ENCODE results near the gene BABAM2. TPM values are rescaled to one million over a fixed set of nuclear protein-coding genes. Genes with fewer than 3 reads are reported as not detected.

BABAM2 gene
- total and polyA plus RNA-seq, 9 of the 15 experiments (the other 6 are each of a cell fraction or from before 2014, with no cell fraction given), result 10.9 to 37.4 (median 25.6) TPM

GRCh38 chr2:28320009-28320365 lies 429.5 kb downstream of the BABAM2 start:
- POLR2A ChIA-PET, result interaction anchor here (0.7 kb wide), 1 partner anchor 129 kb away, joined by 3 read pairs; no protein-coding TSS in a partner anchor

More at GRCh38 chr2:28320009-28320365, 429.5 kb downstream of the BABAM2 start:
- Histone ChIP-seq H3K9me1 (ENCODE audit: control insufficient read depth, insufficient read depth, low read length) (no peaks in the 10 kb centered on the region), H4K20me1 (replicated peaks; ENCODE audit: control insufficient read depth, insufficient read depth, low read length) (no peaks in the 10 kb centered on the region), H3K4me3 (no peak overlapping the region), H3K27ac (ENCODE audit: extremely low read depth, low read depth, low read length) (no peak overlapping the region), H3K36me3 (ENCODE audit: control insufficient read depth, insufficient read depth, low read length) (no peaks in the 10 kb centered on the region), H2AFZ (ENCODE audit: low read depth, low read length) (no peak overlapping the region), H3K79me2 (ENCODE audit: control insufficient read depth, insufficient read depth, low read length) (no peaks in the 10 kb centered on the region), H3K4me2 (ENCODE audit: insufficient read depth, low read length) (no peak overlapping the region), H3K9ac (ENCODE audit: insufficient read depth in 1 of 2, low read depth in 2 of 2, low read length in 2 of 2) (no peak overlapping the region), H3K4me1 (replicated peaks in 1 of 2; ENCODE audit: control insufficient read depth in 2 of 2, insufficient read depth in 2 of 2, low read length in 2 of 2) (peaks cover 3 to 5% of the 10 kb centered on the region in 2 experiments; a peak in 2 of 5 replicates), H3K9me3 (replicated peaks; ENCODE audit: control insufficient read depth, insufficient read depth, low read depth, low read length) (no peaks in the 10 kb centered on the region), H3K27me3 (ENCODE audit: control insufficient read depth in 2 of 2, insufficient read depth in 2 of 2, low read length in 2 of 2) (no peaks in the 10 kb centered on the region)
- no TSS peak for BruUV-seq (replicated peaks)
- 72% methylated on average over 6 of the region's 6 CpGs for WGBS (ENCODE audit: insufficient coverage, low coverage, missing lambda C conversion rate)
- intact Hi-C loops (cut with micrococcal nuclease) (no loop called here), in situ Hi-C loops (cut with MboI) (no loop called here)
- FAIRE-seq (no peak), DNase-seq (ENCODE audit: extremely low read depth in 1 of 4, low spot score in 3 of 4) (no peak), ATAC-seq (no peak)
- TF ChIP-seq NR0B1 (IDR thresholded peaks at IDR 0.05; ENCODE audit: partially characterized antibody) (no peak), ZBTB9 (CRISPR knock-in tag; IDR thresholded peaks at IDR 0.05) (no peak)
- CTCF ChIA-PET (ENCODE audit: low intra/inter-chr PET ratio), result no interaction called here
